Measurements from ENCODE around the gene FAM229A.

The FAM229A gene

DNA sequence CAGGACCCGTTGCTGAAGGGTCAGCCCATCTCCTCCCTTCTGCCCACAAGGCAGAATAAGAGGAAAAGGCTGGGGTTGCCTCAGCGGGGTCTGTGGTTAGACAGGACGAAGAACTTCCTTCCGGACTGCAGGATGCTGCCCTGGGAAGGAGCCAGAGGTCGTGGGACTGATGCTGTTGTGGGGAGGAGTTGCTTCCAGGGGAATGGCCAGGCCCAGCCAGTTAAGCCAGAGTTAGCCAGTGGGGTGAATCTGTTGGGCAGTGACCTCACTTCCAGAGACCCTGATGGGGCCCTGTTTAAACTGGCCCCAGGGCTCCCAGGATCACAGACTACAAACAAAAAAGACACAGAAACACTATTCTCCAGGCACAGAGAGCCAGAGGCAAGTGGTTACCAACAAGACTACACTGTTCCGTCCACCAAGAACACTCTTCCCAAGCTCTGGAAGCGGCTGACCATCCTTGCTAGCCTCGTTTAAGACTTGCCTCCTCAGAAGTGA is 13.0 kb downstream of the FAM229A start:
- peak; percentile 83 for DNase-seq (ENCODE audit: low spot score)

DNA sequence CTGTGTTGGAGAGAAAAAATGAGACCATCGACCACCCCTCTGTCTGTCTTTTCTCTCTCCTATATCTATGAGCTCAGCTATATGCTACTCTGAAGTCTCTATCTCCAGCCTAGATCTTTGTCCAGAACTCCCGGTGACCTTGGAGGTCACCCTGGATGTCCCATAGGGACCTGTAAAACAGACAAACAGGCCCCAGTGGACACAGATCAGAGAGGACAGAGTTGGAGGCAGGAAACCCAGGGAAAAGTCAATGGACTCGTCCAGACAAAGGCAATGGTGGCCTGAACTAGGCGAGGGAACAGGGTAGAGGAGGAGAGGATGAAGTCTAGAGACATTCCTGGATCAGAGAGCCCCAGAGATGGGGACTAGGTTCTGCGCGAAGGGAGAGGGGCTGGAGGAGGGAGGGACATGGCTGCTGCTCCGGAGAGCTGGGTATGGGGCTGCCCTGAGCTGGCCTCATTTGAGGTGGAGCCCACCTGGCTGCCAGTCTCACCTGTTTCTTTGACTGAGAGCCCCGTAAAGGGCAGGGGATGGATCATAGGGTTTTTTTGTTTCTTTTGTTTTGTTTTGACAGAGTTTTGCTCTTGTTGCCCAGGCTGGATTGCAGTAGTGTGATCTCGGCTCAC is 15.6 kb downstream of the FAM229A start:
- no peak for DNase-seq (ENCODE audit: low spot score)

DNA sequence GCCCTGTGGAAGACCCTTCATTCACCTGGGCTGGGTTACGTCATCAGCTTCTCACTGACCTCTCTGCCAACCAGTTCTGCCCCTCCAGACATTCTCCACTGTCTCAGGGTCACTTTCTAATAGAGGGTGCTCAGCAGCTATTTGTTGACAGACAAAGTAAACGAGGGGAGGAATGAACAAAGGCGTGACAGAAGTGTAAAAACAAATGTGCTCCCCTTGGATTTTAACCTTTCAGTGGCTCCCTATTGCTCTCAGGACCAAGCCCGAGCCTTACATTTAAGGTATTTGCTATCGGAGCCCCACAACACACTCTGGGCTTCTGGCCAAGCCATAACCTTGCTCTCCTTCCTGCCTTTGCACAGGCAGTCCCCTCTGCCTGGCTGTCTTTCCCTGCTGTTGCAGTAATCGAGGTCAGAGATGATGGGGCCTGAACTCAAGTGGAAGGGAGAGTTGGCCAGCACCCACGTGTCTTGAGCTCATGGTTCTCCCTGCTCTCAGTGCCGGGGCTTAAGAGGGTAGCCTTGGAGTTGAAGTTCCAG is 16.9 kb downstream of the FAM229A start:
- DNase-seq (ENCODE audit: low spot score), result no peak

DNA sequence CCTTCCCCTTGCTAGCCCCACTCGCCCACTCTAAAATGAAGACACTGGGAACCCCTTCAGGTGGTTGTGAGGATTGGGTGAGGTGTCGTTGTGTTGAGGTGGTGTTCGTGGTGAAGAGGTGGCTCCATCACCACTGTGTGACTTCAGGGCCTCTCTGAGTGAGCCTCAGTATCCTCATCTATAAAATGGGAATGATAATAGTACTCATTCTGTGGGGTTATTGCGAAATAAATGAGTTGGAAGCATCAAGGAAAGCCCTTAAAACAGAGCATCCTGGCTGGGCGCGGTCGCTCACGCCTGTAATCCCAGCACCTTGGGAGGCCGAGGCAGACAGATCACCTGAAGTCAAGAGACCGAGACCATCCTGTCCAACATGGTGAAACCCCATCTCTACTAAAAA is 19.6 kb downstream of the FAM229A start:
- no peak for DNase-seq (ENCODE audit: low spot score)

DNA sequence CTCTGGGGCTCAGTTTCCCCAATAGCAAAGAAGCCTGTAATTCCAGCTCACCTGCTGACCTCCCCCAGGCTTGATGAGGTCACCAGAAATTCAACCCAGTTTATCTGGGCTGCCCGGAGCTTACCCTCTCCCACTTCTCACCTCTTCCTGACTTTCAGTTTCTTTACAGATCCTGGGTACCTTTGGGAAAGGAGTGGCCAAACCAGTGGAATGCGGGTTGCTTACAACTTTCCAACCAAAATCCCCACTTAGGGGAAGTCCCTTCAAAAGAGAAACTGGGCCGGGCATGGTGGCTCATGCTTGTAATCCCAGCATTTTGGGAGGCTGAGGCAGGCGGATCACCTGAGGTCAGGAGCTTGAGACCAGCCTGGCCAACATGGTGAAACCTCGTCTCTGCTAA is 20.3 kb downstream of the FAM229A start:
- DNase-seq (ENCODE audit: low spot score), result no peak

DNA sequence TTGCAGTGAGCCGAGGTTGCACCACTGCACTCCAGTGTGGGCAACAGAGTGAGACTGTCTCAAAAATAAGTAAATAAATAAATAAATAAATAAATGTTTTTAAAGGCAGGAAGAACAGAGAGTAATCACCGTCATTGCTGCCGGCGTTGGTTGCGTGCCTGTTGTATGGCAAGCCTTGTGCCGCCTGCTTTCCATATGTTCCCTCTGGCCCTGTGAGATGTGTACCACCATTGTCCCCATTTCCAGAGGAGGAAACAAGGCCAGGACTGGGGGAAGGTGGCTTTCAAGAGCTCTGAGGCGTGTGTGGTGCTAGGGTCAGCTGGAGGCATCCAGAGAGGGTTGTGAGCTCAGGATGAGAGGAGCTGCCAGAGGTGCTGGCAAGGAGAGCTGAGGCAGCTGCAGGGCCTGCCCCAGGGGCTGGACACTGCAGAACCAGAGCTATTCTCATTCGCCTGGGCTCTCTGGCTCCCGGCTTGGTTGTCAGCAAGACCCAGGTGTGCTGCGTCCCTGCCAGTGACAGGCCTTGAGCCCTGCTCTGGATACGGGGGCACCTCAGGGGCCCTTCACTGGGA is 21.0 kb downstream of the FAM229A start:
- no peak for DNase-seq (ENCODE audit: low spot score)

DNA sequence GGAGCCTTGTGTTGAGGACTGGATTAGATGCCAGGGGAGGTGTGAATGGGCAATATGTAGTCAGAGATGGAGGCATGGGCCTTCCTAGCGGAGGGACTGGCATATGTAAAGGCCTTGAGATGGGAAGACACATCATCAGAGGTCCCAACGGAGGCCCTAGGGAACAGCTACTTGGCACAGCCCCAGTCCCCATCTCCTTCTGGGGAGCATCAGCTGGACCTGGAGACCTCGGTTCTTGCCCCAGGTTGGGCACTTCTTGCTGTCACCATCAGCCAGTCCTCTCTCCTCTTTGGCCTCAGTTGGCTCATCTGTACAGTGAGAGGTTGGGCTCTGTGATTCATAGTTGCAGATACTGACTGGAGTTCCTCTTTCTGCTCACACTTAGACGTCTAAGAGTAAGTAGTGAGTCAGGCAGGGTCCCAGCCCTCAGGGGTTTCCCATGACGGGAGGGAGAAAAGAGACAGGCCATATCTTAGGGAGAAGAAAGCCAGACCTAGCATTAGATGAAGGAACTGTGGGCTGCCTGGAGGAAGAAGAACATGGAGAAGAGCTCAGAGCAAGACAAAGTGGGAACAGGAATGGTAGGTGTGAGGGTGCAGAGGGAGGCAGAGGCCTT is 22.8 kb downstream of the FAM229A start:
- DNase-seq (ENCODE audit: low spot score), result no peak

DNA sequence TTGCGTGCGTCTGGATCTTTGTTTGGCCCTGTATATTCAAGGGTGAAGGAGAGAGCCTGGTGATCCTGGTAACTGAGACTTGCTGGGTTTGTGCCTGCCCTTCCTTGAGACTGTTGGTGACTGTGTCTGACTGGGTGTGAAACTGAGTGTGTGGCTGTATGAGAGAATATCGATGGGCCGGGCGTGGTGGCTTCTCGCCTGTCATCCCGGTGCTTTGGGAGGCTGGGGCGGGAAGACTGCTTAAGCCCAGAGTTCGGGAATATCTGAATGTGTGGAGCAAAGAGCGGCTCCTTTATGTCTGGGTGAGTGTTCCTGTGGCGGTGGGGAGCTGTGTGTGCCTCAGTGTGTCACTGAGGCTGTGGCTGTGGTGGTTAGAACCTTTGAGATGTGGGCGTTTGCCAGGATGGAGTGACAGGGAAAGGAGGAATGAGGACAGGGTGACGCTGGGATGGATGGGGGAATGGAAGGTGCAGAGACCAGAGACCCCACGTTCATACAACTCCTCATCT is 23.6 kb downstream of the FAM229A start:
- DNase-seq (ENCODE audit: low spot score), result no peak

DNA sequence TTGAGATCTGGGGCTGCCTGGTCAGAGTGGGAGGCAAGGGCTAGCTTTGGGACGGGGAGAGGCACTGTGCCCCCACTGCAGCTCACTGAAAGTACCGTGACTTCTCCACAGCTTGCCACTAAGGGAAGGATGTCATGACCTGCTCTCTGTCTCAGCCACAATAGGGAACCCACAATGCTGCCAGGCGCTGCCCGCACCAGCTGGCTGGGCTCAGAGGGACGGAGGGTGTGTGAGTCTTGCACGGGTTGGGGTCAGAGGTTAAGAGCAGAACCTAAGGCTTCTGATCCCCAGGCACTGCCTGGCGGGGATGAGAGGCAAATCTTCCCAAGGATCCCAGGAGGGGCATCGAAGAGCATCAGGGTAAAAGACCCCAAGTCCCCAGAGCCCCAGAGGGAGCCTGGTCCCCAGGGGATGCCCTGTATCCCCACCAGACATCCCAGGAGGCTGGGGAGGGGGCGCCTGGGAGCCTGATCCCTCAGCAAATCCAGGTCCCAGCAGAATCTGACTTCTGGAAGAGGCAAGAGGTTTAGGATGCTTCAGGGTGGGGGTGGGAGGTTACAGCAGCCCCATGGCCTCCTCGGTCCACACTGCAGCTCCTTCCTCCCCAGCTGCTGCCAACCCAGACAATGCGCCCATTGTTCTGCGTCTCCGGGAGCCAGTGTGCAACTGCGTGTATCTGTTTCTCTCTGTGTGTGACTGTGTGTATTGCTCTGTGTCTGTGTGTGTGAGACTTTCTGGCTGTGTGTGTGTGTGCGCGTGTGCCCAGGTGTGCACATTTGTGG is 24.2 kb downstream of the FAM229A start:
- DNase-seq (ENCODE audit: low spot score), result no peak

DNA sequence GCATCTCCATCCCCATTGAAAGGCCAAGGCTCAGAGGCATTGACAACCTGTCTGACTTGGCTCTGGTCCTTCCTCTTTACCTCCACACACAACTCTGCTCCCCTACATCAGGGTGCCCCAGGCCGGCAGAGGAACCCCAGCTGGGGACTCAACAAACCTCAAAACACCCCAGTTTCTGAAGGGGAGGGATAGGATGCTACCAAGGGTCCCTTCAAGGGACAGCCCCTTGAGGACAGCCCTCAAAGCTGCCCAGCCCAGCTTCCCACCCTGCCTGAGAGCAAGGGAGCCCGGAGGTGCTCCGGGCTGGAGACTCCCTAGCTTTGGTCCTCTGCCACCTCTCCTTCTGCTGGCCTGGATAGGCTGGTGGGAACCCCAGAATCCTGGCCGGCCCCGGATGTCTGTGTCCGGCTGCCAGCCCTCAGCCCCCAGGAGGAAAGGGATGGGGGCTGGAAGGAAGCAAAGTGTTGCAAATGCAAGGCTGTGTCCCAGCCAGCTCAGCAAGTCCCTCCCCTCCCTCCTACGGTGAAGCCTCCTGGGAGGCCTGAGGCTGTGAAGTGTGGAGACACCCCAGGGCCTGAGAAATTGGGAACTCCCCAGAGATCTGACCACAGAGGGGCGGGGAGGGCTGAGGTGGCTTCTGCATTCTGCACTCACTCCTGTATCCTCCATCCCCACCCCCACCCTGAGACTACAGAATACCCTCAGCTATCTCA is 25.2 kb downstream of the FAM229A start:
- no peak for DNase-seq (ENCODE audit: low spot score)

DNA sequence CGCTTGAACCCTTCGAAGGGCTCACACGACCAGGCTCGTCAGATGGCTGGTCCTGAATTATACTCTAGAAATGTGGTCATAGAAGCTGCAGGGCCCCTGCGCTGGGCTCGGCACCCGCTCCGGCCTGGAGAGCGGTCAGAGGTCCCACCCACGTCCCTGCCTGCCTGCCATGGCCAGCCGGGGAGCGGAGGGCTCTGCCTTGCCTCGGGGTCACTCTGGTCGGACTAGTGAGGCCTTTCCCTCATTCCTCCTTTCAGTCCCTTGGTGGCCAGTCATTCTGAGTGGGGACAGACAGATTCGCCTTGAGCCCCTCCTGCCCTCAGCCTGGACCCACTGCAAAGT is 25.7 kb downstream of the FAM229A start:
- no peak for DNase-seq (ENCODE audit: low spot score)

DNA sequence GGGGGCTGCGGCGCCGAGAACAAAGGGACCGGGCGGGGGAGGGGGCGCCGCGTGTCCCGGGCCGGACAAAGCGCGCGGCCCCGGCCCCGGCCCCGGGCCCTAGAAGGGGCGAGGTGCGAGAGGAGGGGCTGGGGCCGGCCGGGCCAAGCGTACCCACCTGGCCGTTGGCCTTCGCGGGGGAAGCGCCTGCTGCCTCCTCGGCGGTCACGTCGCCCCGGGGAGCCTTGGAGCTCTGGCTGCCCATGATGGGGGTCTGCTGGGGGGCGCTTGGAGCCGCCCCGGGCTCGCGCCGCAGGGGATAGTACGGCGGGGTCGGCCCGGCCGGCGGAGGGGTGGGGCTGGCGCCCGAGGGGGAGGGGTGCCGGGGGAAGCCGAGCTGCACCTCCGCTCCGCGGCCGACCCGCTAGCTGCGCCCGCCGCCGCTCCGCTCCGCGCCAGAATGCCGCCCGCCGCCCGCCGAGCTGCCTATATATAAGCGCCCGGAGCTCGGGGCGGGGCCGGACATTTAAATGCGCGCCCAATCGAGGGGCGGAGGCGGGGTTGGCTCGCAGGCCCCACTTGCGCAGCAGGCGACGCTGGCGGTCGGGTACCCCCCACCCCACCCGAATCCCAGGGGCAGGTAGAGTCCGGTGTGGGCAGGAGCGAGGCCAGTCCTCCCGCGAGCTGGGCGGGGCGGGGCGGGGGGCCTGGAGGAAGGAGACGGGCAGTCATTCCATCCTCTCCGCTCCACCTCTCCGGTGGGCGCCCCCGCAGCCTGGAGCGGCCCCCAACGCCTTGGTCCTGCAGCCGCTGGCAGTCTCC is 26.3 kb downstream of the FAM229A start, which contains the start of gene MARCKSL1:
Gene MARCKSL1, minus strand, starts transcription at position 444 of the 801 bp plus-strand sequence. Its CDS starts 200 bp downstream, at position 244.
- no peak for DNase-seq (ENCODE audit: low spot score)

DNA sequence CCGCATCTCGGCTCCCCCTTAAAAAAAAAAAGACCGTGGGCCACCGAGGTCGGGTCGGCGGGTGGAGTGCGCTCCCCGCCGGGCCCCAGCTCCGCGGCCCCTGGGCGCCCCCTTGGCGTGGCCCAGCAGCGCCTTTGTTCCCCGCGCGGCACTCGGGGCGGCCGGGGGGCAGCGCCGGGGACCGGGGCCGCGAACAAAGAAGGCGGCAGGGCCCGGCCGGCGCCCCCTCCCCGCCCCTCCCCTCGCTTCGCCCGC is 26.8 kb downstream of the FAM229A start:
- DNase-seq (ENCODE audit: low spot score), result no peak

DNA sequence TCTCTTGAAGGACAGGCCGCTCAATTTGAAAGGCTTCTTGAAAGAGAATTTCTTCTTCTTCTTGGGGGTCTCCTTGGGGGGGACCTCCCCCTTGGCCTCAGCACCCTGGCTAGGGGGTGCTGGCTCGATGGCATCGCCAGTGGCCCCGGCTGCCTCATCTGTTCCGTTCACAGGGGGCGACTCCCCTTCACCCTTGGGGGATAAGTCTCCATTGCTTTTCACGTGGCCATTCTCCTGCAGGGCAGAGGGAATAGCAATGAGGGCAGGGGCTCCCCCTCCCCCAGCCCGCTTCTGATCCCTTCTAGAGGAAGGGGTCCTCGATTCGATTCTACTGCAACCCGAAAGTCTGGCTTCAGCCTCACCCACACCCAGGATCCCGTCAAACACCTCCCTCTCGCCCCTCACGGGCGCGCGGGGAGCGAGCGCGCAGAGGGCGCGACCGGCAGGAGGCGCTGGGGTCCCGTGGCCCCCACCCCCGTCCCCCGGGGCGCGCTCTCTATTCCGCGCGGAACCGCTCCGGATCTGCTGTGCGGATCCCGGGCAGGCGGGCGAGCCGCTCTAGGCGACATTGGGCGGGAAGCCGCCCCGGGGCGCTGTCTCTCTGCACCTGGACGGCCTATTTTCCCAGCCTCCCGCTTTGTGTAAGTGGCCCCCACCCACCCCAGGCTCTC is 27.3 kb downstream of the FAM229A start:
- DNase-seq (ENCODE audit: low spot score), result no peak

DNA sequence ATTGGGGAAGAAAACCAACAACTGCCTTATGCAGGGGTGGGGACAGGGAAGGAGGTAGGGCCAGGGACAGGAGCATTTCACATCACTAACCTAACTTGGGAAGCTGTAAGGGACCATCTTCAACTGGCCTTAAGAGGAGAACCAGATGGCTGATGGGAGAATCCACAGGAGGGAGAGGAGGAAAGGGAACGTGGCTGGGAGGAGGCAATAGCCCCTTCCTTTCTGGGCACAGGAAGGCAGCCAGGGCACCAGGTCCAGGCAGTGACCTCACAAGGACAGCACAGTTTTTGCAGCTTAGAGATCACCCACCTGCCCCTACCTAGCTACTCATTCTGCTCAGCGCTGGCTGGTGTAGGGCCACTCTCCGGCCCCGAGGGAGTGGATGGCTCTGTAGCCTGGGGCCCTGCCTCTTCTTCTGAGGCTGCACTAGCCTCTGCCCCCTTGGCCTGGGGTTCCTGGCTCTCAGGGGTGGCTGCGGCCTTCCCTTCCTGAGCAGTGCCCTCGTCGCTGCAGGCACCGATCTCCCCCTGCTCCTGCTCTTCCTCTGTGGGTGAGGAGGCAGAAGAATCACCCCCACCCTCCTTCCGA is 27.9 kb downstream of the FAM229A start:
- DNase-seq (ENCODE audit: low spot score), result no peak

DNA sequence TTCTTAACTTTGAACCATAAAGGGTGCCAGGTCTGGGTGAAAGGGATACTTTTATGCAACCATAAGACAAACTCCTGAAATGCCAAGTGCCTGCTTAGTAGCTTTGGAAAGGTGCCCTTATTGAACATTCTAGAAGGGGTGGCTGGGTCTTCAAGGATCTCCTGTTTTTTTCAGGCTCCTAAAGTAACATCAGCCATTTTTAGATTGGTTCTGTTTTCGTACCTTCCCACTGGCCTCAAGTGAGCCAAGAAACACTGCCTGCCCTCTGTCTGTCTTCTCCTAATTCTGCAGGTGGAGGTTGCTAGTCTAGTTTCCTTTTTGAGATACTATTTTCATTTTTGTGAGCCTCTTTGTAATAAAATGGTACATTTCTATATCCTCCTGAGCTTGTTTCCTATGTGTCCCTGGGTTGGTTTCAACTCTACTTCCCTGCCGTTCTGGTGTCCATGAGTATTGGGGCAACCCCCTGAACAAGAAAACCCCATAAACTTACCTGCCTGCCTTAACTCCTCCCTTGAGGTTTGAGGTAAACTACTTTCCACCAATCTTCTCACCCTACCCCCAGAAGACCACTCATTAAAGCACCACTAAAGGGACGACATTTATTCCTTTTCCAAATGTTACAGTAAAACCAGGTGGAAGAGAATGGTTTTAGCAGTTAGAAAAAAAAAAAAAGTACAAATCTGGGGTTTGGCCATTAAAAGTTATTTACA is 28.9 kb downstream of the FAM229A start:
- no peak for DNase-seq (ENCODE audit: low spot score)

DNA sequence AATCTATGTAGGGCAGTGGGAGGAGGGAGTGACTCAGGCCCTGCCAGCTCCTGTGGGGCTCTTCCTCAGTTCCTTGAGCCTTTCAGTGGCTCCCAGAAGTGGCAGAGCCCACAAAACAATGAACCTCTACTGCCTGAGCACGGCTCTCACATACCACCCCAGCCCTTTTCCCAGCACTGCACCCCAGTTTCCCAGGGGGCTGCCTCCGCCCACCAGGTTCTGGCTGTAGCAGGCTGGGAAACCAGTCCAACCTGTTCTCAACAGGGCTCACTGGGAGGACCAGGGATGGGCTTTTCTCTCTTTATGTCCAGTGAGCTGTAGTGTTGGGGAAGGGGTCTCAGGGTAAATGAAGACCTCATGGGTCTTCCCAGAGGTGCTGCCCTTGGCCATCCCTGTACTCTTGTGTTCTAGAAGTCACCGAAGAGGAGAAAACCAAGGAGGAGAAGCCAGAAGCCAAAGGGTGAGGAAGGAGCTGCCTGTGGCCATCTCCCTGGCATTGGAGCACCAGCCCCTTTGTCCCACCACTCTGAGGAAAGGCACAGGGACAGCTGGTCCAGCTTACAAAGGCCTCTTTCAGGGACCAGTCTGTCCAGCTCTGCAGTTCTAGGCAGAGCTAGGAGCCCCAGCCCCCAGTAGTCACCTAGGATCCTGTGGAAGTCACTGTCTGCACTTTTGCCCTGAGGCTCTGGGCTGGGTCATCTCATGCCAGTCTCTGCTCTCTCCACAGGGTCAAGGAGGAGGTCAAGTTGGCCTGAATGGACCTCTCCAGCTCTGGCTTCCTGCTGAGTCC is 29.8 kb downstream of the FAM229A start:
- DNase-seq (ENCODE audit: low spot score), result no peak

DNA sequence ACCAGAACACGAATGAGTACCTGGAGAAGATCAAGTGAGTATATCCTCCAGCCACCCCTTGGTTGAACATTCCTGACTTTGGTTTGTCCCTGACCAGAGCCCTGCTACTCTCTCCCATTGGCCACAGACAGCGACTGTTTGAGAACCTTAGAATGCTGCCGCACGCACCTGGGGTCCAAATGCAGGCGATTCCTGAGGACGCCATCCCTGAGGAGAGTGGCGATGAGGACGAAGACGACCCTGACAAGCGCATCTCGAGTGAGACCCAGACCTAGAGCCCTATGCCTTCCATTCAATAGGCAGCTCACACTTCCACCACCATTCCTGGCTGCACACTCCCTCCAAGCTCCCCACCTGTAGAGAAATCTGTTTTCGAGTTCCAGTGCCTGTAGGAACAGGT is 30.7 kb downstream of the FAM229A start:
- DNase-seq (ENCODE audit: low spot score), result no peak

Data from kidney capillary endothelial cell (primary cell).